GM18517 (cell line): ENCODE results near the gene ATL1.
"Not testable (repeated sequence)": the region's sequence is repeated elsewhere in the genome, so short reads cannot be mapped to it uniquely, and the experiment has no call there.

Experiments used
- ATAC-seq: cut with Tn5 transposase; IDR thresholded peaks from one replicate; pipeline ENCODE4 v1.9.1; 2021; ENCODE audit warnings: mild to moderate bottlenecking, moderate library complexity; ENCODE audit not compliant: unreplicated experiment

ATL1 gene

DNA sequence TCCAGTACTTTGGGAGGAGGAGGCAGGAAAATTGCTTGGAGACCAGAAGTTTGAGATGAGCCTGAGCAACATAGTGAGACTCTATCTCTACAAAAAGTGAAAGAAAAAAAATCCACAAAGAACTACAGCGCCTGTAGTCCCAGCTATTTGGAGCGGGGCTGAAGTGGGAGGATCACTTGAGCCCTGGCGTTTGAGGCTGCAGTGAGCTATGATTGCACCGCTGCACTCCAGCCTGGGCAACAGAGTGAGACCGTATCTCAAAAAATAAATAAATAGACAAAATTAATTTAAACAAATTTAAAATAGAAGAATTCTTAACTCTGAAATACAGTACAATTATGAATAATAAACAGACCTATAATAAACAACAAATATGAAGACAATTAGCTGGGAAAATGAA is 40.9 kb downstream of the ATL1 start:
- no peak for ATAC-seq

DNA sequence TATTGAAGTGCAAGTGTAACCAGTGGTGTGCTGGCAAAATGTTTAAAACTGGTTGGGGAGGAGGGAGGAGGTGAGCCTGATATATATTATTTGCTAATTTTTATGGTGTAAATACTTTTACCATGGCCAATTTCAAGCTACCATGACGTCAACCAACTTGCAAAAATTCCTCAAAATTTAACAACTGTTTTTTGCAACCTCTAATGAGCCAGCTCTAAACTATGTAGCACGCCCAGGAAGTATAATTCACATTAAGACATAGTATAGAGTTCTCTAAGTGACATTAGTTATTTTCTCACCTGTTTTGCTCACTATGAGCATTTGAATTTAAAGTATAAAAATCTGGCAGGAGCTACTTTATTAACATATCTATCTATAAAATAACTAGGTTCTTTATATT is 41.4 kb downstream of the ATL1 start:
- no peak for ATAC-seq

DNA sequence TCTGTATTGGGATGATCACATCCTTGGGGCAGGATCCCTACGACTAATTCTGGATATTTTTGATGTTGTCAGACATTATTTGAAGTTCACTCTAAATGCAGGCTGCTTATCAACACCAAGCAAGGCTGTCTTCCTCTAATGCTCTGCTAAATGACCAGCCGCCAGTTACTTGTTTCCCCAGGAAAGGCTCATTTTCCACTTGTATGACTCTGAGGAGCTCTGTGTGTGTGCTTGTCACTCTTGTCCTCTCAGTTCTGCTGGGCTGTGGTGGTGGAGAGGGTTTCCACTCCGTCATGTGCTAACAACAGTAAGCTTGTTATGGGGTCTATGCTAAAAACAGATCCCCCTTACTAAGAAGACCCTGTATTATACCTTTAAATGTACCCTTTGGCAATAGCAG is 42.1 kb downstream of the ATL1 start:
- ATAC-seq = no peak

DNA sequence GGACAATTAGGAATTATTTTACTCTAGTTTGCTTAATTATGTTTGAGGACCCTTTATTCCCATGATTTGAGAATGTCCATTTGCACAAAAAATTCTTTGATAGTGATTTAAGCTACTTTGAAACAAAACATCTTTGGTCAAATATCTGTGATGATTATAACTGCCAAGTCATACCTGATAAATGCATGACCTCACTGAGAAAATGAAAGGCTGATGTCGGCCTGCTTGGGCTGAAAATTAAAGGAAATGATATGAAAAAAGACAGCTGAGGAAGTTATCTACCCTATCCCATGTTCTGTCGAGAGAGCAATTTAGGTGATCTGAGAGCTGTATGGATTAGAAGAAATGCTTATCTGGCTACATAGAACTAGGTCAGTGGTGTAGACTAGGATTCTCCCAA is 43.6 kb downstream of the ATL1 start:
- no peak for ATAC-seq

DNA sequence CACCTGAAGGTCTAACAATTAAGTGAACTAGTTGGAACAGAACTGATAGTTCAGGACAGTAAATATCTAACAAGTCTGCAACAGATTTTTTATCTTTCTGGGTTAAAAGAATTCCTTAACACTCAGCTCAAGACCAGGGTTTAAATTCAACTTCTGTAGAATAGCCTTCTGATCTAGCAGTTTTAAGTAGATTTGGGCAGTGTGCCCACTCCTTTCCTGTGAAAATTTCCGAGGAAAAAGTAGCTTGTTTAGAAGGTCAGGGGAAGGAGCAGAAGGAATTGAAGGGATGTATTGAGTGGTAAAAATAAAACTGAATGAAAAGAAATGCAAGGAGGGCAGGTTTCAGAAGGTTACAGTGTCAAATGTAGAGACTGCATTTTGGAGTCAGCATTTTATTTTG is 45.8 kb downstream of the ATL1 start:
- ATAC-seq = no peak

DNA sequence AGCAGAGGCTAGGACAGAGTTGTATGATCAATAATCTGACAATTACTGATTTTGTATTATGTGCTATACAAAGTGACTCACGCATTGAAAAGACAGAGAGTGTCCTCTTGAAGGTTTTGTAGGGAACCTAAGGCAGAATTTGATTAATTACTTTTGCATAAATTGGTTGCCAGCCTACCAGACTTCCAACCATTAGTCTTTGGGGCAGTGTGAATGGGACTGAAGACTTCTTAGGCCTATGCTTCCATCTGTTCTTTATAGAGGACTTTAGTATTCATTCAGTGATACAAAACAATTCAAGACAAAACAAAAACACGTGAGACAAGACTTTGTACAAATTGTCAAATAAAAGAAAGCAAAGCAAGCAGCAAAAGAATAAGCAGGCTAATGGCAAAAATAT is 46.5 kb downstream of the ATL1 start:
- no peak for ATAC-seq

DNA sequence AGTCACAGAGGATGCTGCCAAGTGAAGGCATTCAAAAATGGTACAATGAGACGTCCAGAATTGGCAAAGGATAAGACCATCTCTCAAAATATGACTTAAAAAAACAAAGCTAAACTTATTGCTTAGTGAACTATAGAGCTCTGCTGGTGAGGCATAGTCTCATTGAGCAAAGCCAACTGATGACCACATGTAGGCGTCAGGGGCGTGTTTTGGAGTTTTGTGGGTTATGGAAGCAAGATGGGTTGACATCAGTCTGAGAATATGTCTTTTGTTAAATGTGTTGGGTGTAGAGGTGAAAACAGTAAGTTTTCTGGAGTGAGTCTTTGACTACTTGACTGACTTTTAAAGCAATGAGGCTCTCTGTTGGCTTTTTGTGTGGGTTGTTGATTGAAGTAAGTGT is 47.2 kb downstream of the ATL1 start:
- ATAC-seq = no peak

DNA sequence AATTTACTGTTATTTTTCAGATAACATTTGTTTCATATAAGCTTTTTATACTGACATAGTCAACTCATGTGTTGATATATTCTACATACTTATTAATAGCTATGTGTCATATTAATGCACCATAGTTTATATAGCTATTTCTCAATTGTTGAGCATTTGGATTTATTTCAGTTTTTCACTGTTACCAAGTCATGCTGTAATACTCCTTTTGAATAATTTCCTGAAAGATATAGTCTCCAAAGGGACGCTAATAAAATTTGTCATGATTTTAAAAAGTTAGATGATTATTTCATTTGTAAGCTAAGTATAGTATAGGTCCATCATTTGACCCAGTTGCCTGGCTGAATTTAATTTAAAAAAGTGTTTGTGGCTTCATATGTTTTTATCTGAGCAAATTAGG is 47.8 kb downstream of the ATL1 start:
- ATAC-seq = no peak

DNA sequence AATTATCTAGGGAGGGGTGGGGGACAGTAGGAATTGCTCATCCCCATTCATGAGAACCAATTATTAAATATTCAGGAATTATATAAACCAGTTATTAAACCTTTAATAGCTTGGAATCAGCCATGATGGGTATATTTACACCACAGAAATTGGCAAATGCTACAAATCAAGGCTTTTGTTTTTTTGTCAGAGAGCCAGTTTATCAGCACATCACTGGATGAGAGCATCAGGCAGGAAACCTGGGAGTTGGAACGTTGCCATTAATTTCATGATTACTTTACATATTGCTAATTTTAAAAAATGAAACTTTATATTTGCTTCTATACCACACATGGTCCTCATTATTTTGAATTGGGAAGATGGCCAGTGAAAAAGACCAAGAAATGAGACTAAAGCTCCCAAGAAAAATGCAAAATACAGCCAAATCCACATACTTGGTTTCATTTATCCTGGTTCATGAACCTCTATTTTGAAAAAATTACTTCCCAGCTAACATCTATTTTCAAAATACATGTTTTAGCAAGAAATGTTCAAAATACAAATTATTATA is 48.4 kb downstream of the ATL1 start:
- no peak for ATAC-seq

DNA sequence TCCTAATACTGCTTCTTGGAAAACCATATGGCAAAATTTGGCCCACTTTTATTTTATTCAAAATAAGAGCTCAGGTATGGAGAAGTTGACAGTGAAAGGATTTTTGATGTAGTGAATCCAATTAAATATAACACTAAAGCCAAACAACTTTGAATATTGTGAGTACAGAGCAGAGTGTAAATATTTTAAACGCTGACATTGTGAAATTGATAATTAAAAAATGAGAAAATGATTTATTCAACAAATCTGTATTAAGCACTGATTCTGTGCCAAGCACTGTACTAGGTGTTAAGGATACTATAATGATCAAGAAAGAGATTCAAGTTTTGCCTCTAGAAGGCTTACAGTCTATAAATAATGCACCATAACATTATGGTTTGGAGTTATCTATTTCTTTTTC is 50.5 kb downstream of the ATL1 start:
- no peak for ATAC-seq

DNA sequence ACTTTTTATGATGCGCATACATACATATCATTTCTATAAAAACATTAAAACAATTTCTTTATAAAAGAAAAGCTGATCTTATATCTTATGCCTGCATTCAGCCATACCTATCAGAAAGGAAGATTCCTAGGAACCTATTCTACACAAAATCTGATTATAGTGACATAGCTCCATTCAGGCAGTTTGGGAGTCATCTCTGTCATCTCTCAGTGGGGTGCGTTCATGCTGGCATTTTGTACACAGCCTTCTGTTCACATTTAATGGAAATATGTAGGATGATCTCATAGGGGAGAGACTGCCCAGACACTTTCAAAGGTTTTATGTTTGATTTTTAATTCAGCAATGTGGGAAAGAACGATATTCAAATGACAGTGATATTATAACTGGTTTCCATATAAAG is 52.9 kb downstream of the ATL1 start:
- no peak for ATAC-seq

DNA sequence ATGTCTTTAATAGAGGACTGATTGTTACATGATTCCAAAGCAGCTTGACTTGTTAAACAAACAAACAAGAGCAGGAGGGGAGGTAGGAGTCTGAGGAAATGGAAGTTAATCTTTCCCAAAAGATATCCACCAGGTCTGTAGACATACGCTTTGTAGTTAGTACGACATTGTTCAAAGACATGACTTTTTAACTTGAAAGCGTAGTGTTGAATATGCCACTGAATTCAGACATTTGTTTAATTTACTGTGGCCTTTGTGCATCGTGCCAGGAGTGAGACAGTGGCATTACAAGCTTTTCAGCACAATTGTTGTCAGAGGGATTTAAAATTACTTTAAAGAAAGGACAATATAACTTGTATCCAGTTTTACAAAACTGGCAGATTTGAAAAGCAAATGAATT is 55.1 kb downstream of the ATL1 start:
- ATAC-seq = no peak

DNA sequence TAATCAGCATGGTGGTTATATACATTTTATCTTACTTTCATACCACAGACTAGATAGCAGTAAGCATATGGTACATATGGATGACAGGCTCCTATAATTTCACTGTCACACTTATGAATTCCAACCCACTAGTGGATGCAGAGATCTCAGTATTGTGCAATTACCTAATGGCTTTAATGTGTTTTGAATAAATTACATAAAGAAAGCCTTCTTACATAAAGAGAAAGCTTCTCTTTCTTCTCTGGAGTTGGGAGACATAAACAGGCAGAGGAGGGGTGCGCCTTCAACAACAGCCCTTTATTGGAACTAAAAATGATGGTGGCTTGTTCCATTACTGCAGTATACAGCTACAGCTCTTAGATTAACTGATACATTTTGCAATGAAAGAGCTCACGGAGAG is 55.6 kb downstream of the ATL1 start:
- ATAC-seq = no peak

DNA sequence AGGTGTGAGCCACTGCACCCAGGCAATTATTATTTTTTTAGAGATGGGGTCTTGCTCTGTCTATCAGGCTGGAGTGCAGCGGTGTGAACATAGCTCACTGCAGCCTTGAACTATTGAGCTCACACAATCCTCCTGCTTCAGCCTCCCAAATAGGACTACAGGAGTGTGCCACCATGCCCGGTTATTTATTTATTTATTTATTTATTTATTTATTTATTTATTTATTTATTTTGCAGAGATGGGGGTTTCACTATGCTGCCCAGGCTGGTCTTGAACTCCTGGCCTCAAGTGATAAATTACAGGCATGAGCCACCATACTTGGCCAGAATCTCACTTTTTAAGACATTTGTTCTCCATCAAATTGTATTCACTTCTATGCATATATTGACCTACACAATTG is 56.3 kb downstream of the ATL1 start:
- no peak for ATAC-seq

DNA sequence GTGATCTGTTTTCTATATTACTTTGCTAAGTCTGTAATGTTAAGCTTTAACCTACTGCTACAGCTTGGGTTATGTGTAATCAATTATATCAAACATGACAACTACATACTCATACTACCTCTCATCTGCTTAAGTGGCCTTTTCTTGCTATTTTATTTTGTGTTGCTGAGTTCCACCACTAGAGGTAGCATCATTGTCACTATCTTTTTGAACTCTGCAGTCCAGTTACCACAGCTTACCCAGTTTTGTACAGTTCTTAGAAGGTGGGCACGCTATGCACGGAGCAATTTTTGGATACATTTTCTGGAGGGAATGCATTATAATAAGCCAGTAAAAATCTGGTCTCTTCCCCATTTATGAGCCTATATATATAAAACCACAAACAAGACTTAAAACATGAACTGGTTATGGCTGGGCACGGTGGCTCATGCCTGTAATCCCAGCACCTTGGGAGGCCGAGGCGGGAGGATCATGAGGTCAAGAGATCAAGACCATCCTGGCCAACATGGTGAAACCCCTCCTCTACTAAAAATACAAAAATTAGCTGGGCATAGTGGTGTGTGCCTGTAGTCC is 59.7 kb downstream of the ATL1 start:
- peak; percentile 71 for ATAC-seq

DNA sequence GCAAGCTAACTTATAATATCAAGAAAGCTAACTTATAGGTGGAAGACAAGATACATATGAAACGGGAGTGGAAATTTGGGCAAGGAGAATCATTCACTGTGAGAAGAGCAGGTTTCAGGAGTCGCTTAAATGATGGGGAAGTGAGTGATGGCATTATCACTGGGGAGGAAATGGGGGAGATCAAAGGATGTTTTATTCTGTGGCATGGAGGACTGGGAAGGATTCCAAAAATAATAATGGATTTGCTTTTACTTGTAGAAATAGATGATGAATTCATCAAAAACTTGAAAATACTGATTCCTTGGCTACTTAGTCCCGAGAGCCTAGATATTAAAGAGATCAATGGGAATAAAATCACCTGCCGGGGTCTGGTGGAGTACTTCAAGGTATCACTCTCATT is 60.4 kb downstream of the ATL1 start:
- no peak for ATAC-seq

DNA sequence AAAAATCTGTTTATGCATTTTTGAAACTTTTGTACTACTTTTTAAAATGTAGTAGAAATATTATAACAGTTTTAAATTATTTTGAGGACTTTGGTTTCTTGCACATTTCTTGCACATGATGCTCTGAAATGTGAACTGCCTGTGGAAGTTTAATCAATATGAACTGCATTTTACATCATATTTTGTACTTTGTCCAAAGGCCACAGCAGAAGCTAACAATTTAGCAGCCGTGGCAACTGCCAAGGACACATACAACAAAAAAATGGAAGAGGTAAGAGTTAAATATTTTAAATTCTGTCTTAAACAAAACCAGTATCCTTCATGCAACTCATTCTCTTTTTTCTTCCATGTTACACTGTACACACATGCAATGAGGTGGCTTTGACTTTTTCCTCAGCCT is 63.0 kb downstream of the ATL1 start:
- ATAC-seq = no peak

DNA sequence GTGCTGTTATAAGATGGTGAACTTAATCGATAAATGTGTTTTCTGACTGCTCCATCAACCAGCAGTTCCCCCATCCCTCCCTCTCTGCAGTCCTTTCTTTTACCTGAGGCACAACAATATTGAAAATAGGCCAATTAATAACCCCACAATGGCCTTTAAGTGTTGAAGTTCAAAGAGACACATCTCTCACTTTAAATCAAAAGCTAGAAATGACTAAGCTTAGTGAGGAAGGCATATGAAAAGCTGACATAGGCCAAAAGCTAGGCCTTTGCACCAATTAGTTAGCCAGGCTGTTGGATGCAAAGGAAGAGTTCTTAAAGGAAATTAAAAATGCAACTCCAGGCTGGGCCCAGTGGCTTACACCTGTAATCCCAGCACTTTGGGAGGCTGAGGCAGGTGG is 64.5 kb downstream of the ATL1 start:
- ATAC-seq = no peak

DNA sequence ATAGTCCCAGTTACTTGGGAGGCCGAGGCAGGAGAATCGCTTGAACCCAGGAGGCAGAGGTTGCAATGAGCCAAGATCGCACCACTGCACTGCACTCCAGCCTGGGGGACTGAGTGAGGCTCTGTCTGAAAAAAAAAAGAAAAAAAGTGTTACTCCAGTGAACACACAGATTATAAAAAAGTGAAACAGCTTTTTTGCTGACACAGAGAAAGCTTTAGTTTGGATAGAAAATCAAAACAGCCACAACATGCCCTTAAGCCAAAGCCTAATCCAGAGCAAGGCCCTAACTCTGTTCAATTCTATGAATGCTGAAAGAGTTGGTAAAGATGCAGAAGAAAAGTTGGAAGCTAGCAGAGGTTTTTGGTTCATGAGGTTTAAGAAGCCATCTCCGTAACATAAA is 65.0 kb downstream of the ATL1 start:
- not testable (repeated sequence) for ATAC-seq

DNA sequence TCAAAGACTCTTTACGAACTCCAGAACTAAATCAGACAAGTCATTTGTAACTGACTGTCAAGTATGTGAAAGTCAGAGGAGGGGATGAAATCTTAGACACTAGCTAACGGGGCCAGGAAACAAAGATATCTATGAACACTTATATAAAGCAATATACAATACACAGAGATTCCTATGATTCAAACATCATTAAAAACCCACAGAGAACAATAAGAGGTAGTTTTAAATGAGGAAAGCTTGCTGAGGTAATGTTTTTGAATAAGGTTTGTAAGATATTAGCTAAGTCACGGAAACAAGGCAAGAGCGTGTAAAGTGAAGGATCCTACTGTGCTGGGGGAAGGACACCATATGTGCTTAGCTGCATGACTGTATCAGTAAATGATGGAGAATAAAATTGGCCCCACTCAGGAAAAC is 71.5 kb downstream of the ATL1 start:
- no peak for ATAC-seq

DNA sequence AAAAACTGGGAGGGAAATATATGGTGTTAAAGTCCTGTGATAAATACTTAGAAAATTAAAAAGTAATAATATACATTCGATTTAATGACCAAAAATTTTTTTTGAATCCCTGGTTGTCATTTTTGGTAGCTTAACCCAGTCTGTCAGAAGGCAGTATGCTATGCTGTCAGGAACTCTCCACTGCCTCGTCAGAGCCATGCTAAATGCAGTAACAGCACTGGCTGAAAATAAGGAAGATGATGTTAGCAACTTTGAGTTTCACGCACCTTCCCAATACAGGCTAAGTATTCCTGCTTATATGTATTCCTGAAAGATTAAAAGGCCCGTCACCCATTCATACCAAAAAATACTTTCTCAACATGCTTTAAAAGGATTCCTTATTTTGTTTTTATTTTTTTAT is 74.0 kb downstream of the ATL1 start:
- no peak for ATAC-seq

DNA sequence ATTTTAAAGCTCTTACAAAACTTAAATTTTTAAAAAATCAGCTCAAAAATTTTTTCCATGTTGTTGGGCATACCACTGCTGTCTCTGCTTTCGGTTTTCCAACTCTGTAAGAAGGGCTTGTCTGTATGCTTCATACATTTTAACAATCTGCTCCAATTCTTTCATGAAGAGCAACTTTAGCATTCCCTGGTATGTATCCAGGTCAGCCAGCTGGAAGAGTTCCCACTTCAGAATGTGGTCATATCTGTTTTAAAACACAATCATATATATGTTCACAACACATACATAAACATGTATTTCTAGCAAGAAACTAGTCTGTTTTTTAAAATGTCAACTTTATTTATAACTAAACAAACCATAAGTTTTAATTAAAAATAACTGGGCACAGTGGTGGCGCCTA is 75.2 kb downstream of the ATL1 start:
- no peak for ATAC-seq

DNA sequence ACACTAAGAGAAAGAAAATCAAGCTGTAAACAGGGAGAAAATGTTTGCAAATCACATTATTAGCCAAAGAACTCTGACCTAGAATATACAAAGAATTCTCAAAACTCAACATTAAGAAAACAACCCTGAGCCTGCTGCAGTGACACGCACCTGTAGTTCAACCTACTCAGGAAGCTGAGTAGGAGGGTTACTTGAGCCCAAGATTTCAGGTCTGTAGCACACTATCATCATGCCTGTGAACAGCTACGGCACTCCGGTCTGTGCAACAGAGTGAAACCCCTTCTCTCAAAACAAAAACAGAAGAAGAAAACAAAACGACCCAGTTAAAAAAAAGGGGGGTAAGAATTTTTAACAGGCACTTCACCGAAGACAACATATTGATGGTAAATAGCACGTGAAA is 87.3 kb downstream of the ATL1 start:
- ATAC-seq = peak; percentile 80

DNA sequence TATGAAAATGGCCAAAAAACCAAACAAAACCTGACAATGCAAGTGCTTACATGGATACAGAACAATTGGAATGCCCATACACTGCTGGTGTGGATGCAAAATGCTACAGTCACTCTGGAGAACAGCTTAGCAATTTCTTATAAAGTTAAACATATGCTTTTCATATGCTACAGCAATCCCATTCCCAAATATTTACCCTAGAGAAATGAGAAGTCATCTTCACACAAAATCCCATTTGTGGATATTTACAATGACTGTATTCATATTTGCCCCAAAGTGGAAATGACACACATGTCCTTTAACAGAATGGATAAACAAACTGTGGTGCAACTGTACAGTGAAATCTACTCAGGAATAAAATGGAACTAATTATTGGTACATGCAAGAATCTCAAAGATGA is 87.8 kb downstream of the ATL1 start:
- no peak for ATAC-seq
